ENCODE data around the gene CHRM2.

GRCh38 chr7:136878878-136879277 lies 10.4 kb downstream of the CHRM2 start:
- TF ChIP-seq CTCF (IDR thresholded peaks at IDR 0.05) (no peak), POLR2A (IDR thresholded peaks at IDR 0.05) (no peak)

All from thyroid gland (tissue), 4 donors.